Mammary epithelial cell (primary cell): ENCODE results near the gene DUSP18.

Source experiments
- CTCF ChIP-seq, 2 donors: IDR thresholded peaks in 1 of 2; conservative IDR thresholded peaks in 1 of 2; 2 replicates each; pipeline ENCODE4 v1.5.1; 2011 to 2012; ENCODE audit warnings: inconsistent platforms in 2 of 2, low read length in 2 of 2, mild to moderate bottlenecking in 2 of 2, control low read depth in 1 of 2, low read depth in 1 of 2; ENCODE audit not compliant: insufficient read depth in 1 of 2; ENCODE audit errors: extremely low read depth in 1 of 2
- EZH2 ChIP-seq: IDR thresholded peaks from 2 replicates; pipeline ENCODE4 v1.6.1; 2012; ENCODE audit warnings: low read length, inconsistent platforms, borderline replicate concordance

GRCh38 chr22:30691204-30691603, 23.5 kb upstream of the DUSP18 start:
- TF ChIP-seq CTCF (conservative IDR thresholded peaks at IDR 0.05 in 1 of 2, IDR thresholded peaks at IDR 0.05 in 1 of 2; ENCODE audit: extremely low read depth in 1 of 2, insufficient read depth in 1 of 2, low read depth in 1 of 2, low read length in 2 of 2) (no peak), EZH2 (no peak)
